Thoracic aorta (tissue), 2 donors: ENCODE data around the gene PDGFD. TPM values are rescaled to one million over a fixed set of nuclear protein-coding genes. Genes with fewer than 3 reads are reported as not detected.

ENCODE experiments used
- ATAC-seq: fragments of 150-250 bp; one replicate; pipeline ENCODE4 v1.8.0; 2017; ENCODE audit warnings: low read depth; ENCODE audit not compliant: insufficient number of reproducible peaks, low FRiP score
- DNase-seq: peaks from one replicate; pipeline ENCODE4 v3.0.0-alpha.2; 2020; ENCODE audit warnings: low spot score
- H3K27ac ChIP-seq, 2 donors: fragments of 200-600 bp; sonication (generic); 1 replicate in 1 of 2; 2 replicates in 1 of 2; pipeline ENCODE4 v1.5.1; 2016; ENCODE audit warnings: mild to moderate bottlenecking in 2 of 2, moderate library complexity in 2 of 2
- H3K27me3 ChIP-seq: fragments of 200-600 bp; sonication (generic); replicated peaks from 2 replicates; pipeline ENCODE4 v1.6.0; 2016; ENCODE audit warnings: mild to moderate bottlenecking; ENCODE audit not compliant: insufficient read depth
- H3K36me3 ChIP-seq: fragments of 200-600 bp; sonication (generic); one replicate; pipeline ENCODE4 v1.5.1; 2016
- H3K4me1 ChIP-seq, 2 donors: fragments of 200-600 bp; sonication (generic); 1 replicate in 1 of 2; 2 replicates in 1 of 2; pipeline versions ENCODE4 v1.5.1 to v1.6.0; 2016; ENCODE audit warnings: low read depth in 2 of 2, mild to moderate bottlenecking in 1 of 2; ENCODE audit not compliant: control insufficient read depth in 1 of 2
- H3K4me3 ChIP-seq: fragments of 200-600 bp; sonication (generic); 2 replicates; pipeline ENCODE4 v1.5.1; 2016; ENCODE audit warnings: mild to moderate bottlenecking
- H3K9me3 ChIP-seq: fragments of 200-600 bp; sonication (generic); 2 replicates; pipeline ENCODE4 v1.5.1; 2016
- CTCF ChIP-seq: fragments of 200-600 bp; sonication (generic); IDR thresholded peaks from one replicate; pipeline ENCODE4 v1.5.1; 2019; ENCODE audit warnings: antibody characterized with exemption
- total RNA-seq, 2 donors: library from RNA; depleted of rRNA; stranded (reverse); fragments of >200 nt; gene quantifications; one replicate each; pipeline versions ENCODE4 v1.1.0 to v1.2.3, GENCODE V29; 2016

The PDGFD gene
- total RNA-seq, 2 donors from 2014 or later, result 135 to 152 TPM

GRCh38 chr11:104060820-104061219 is 103.1 kb downstream of the PDGFD start:
- no peak for TF ChIP-seq CTCF

GRCh38 chr11:104060004-104060794 is 103.7 kb downstream of the PDGFD start:
- ATAC-seq (no peak), DNase-seq (no peak)
- H3K36me3 ChIP-seq, result no peaks in the 10 kb centered on the region
- H3K27ac ChIP-seq, result no peak overlapping the region
- H3K9me3 ChIP-seq, result no peaks in the 10 kb centered on the region
- no peaks in the 10 kb centered on the region for H3K27me3 ChIP-seq
- H3K4me1 ChIP-seq, result no peaks in the 10 kb centered on the region
- no peak overlapping the region for H3K4me3 ChIP-seq
- no peak for TF ChIP-seq CTCF

More at GRCh38 chr11:104060820-104061219, 103.1 kb downstream of the PDGFD start:
- Histone ChIP-seq H3K27me3 (no peaks in the 10 kb centered on the region), H3K4me3 (no peak overlapping the region), H3K27ac (no peak overlapping the region), H3K9me3 (no peaks in the 10 kb centered on the region), H3K36me3 (no peaks in the 10 kb centered on the region), H3K4me1 (no peaks in the 10 kb centered on the region)
- DNase-seq, result no peak
- no peak for ATAC-seq

- no peak overlapping the region for H3K27ac ChIP-seq
- ATAC-seq (no peak), DNase-seq (no peak)
- no peak overlapping the region for H3K4me3 ChIP-seq
- H3K27me3 ChIP-seq, result no peaks in the 10 kb centered on the region
- no peaks in the 10 kb centered on the region for H3K9me3 ChIP-seq
- H3K36me3 ChIP-seq, result no peaks in the 10 kb centered on the region
- H3K4me1 ChIP-seq, result no peaks in the 10 kb centered on the region
- TF ChIP-seq CTCF, result no peak
Observed at GRCh38 chr11:104058680-104059079, 105.3 kb downstream of the PDGFD start.

GRCh38 chr11:104057908-104058307 is 106.0 kb downstream of the PDGFD start:
- no peaks in the 10 kb centered on the region for H3K27me3 ChIP-seq
- no peak for DNase-seq
- no peak for ATAC-seq
- no peak for TF ChIP-seq CTCF
- H3K9me3 ChIP-seq, result no peaks in the 10 kb centered on the region
- peaks cover 0 to 6% of the 10 kb centered on the region in 2 donors for H3K4me1 ChIP-seq
- no peak overlapping the region for H3K27ac ChIP-seq
- no peaks in the 10 kb centered on the region for H3K36me3 ChIP-seq
- H3K4me3 ChIP-seq, result no peak overlapping the region

- no peaks in the 10 kb centered on the region for H3K27me3 ChIP-seq
- H3K9me3 ChIP-seq, result no peaks in the 10 kb centered on the region
- no peak for TF ChIP-seq CTCF
- DNase-seq (no peak), ATAC-seq (no peak)
- no peak overlapping the region for H3K27ac ChIP-seq
- H3K36me3 ChIP-seq, result no peaks in the 10 kb centered on the region
- H3K4me1 ChIP-seq, result peaks cover 0 to 6% of the 10 kb centered on the region in 2 donors
- no peak overlapping the region for H3K4me3 ChIP-seq
Observed at GRCh38 chr11:104055596-104055995, 108.4 kb downstream of the PDGFD start.
